Measurements from ENCODE around the gene SCUBE1.

The SCUBE1 gene

GRCh38 chr22:43325176-43325575 lies 18.0 kb downstream of the SCUBE1 start:
- DNase-seq: no peak

GRCh38 chr22:43320943-43321900 lies 21.9 kb downstream of the SCUBE1 start:
- no peak for DNase-seq

DNA sequence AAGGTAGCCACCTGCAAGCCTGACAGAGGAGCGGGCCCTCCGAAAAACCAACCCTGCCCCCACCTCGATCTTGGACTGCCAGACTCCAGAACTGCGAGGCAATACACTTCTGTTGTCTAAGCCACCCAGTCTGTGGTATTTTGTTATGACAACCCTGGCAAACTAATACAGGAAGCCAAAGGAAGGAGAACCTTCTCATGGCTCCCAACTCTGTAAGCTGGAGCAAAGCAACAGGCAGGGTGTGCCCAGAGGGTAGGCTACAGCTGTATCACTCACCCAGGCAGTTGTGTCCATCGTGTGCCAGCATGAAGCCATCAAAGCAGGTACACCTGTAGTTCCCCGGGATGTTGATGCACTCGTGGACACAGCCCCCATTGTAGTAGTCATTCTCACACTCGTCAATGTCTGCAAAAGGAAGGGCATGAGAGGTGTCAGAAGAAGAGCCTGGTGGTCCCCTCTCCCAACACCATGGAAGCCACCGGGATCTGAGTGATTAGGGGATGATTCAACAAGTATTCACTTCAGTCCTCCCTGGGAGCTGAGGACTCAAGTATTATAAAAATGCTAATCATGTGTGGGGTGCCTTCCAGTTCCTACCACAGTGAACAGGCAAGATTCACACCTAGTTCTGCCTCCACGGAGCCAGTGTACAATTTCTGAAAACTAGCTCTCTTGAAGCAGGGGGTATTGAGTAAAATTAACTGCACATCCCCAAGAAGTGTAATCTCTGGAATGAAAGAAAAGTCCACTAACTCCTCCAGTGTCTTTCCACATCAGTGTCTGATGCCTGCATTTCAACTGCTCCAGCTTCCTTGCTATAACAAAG lies 23.3 kb downstream of the SCUBE1 start:
- no peak for DNase-seq

DNA sequence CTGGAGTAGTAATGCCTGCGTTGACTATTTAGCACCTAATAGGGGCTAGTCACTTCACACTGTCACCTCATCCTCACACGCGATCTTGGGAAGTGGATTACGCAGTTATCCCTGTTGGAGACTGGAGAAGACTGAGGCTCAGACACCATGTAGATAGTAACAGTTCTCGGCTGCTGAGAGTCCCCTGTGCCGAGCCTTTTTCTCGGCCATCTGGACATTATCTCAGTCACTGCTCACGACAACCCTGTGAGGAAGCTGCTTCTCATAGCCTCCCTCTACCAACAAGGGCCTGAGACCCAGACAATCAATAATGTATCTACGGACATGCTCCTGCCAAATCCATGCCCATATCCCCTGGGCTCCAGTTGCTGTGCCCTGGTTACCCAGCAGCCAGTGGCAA lies 25.9 kb downstream of the SCUBE1 start:
- no peak for DNase-seq

DNA sequence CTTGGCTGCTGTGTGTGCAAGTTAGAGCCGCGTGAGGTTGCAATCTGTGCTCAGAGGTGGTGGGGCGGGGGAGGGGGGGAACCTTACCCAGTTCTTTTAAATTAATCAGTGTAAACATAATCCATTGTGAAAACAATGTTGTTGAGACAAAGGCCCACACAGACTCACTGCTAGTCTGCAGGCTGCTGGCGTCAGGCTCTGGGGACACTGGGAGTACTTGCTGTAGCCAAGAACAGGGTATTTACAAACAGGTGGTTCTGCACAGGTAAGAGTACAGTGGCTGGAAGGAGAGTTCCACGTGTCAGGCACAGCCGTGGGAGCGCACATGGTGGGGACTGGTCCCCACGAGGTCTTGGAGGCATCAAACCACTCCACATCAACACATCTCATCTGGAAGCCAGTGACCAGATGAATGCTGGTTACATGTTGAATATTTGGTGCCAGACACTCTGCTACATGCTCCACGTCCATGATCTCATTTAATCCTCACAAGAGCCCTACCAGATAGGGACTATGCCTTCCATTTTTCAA lies 27.4 kb downstream of the SCUBE1 start:
- no peak for DNase-seq

DNA sequence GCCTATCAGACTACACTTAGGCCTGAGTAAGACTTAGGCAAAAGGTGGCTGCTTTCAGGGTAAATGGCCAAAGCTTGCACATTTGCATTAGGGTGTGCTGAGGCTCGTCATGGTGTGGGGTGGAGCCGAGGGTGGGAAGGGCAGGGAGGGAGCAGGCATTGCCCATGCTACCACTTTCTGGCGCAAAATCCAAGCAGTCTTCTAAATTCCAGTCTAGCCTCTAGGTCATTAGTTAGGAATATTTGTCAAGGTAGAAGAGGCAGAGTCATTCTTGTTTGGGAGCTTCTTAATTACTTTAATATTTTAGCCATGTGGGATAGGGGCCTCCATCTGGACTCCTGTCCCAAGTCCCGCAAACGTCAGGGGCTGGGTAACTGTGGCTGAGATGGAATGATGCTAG lies 28.6 kb downstream of the SCUBE1 start:
- no peak for DNase-seq

DNA sequence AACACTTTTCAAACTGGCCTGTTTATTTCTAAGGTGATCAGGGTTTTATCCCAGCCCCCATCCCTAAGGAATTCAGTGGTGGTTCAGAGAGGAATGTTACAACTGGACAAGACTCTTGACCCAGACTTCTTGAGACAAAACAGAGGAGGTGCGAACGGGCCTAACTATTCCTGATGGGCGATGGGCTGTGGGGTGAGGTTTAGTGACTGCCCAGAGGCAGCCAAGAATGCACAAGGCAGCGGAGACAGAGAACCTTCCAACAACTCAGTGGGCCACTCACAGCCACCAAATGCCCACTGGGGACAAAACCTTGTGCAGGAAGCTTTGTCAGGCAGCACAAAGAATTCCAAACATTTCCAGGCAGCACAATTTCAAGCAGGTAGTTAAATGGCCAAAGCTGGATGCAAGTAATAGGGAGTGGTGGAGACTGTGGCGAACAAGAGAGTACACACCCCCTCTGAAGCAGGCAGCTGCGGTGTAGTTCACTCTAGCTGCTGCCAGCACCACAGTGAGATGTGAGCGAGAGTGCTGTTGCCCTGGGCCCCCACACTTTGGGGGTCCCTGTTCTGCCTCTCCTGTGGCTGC lies 29.2 kb downstream of the SCUBE1 start:
- DNase-seq: no peak

GRCh38 chr22:43313244-43313889 lies 29.8 kb downstream of the SCUBE1 start:
- DNase-seq: no peak

DNA sequence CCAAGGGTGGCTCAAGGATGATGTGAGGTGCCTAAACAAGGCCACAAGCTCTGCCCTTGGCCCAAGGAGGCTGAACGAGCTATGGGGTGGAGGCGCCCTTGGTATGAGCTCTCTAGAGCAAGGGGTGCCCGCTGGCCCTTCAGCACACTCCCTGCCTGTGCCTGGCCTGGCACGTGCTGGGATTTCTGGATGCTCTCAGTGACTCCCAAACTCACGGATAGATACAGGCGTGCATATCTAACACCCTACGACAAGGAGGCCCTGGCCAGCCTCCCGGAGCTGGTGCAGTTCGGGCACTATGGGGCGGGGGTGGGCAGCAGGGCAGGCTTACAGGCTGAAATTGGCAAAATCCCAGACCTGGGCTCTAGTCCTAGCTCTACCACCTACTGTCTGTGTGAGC lies 30.6 kb downstream of the SCUBE1 start:
- no peak for DNase-seq

GRCh38 chr22:43310798-43311197 lies 32.4 kb downstream of the SCUBE1 start:
- no peak for DNase-seq

DNA sequence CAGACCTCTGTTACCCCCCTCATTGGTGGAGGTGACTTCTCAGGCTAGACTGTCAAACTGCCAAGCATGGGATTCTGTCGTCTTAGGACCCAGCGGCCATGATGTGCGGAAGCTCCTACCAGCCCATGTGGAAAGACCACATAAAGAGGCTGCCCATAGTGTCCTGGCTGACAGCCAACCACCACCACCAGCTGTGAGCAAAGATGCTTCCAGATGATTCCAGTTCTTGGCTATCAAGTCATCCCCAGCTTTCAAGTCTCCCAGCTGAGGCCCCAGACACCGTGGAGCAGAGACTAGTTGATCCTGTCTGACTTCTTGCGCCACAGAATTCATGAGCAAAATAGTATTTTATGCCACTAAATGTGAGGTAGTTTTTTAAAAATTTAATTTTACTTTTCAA lies 32.9 kb downstream of the SCUBE1 start:
- DNase-seq: no peak

DNA sequence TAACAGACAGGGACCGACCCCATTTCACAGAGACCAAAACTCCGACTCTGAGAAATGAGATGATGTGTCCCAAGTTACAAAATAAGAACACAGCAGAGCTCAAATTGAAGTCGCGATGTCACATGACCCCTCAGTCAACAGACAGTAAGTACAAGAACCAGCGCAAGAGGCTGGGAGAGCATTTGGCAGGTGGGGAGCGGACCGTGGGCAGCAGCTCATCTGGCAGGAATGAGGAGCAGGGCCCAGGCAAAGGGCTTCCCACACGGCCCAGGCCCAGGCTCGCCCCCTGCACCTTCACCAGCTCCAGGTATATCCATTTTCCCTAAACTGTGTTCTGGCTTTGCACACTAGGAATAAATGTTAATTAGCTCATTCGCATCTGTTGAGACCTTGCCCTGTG lies 34.3 kb downstream of the SCUBE1 start:
- no peak for DNase-seq

- no peak for DNase-seq
These were observed 34.9 kb downstream of the SCUBE1 start for GRCh38 chr22:43308060-43308830.

DNA sequence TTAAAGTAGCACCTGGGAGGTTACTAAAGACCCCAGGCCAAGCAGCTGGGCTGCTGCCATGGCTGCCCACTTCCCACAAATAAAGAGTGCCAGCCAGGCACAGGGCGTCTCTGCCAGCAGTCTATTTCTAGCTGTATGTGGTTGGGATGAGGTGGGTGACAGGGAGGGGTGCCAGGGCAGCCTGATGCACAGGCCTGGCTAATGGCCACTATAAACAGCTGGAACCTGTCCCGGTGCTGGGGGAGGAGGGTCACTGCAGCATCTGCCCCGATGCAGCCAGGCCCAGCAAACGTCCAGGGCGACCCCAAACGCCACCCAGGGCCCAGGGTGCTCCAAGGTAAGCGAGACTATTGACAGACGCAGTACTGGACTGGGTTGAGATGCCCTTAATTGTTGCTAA lies 37.4 kb downstream of the SCUBE1 start:
- no peak for DNase-seq

- DNase-seq: no peak
These were observed 38.2 kb downstream of the SCUBE1 start for GRCh38 chr22:43304831-43305590.

DNA sequence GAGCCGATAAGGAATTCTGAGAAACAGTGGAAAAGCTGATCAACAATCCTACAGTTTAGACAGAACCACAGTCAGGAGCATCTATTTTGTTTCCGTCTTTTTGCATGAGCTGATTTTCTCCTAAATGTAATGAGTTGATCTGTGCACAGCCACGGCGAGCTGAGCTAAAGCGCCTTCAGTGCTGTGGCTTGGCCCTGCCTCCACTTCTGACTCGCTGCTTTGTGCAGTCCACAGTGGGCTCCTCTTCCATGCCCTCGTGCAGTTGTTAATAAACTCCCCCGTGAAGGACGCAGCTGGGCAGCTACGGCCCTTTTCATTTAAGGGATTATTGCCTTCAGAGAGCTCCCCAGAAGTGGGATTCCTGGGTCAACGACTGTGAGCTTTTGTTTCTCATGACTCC lies 39.4 kb downstream of the SCUBE1 start:
- no peak for DNase-seq

- DNase-seq: no peak
These were observed 40.0 kb downstream of the SCUBE1 start for GRCh38 chr22:43303166-43303565.

DNA sequence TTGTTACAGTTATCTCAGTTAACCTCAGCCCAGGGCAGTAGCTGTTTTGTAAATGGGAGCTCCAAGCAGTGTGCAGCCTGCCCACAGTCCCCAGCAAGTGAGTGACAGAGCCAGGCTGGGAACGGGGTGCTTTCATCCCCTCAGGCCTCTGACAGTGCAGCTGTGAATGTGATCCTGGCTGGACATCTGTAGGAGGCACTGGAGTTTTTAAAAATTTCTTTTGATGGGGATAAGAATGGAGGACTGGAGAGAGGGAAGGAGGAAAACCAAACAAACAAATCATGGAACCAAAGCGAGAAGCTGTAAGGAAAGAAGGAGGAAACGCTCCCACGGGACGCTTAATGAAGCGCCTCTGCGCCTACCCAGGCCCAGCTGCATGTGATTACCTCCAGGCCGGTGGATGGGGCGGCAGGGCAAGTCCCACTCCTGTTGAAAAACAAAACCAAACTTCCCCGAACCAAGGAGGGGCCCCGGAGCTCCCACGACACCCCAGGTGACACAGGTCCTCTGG lies 40.6 kb downstream of the SCUBE1 start:
- no peak for DNase-seq

GRCh38 chr22:43301866-43302265 lies 41.3 kb downstream of the SCUBE1 start:
- DNase-seq: no peak

DNA sequence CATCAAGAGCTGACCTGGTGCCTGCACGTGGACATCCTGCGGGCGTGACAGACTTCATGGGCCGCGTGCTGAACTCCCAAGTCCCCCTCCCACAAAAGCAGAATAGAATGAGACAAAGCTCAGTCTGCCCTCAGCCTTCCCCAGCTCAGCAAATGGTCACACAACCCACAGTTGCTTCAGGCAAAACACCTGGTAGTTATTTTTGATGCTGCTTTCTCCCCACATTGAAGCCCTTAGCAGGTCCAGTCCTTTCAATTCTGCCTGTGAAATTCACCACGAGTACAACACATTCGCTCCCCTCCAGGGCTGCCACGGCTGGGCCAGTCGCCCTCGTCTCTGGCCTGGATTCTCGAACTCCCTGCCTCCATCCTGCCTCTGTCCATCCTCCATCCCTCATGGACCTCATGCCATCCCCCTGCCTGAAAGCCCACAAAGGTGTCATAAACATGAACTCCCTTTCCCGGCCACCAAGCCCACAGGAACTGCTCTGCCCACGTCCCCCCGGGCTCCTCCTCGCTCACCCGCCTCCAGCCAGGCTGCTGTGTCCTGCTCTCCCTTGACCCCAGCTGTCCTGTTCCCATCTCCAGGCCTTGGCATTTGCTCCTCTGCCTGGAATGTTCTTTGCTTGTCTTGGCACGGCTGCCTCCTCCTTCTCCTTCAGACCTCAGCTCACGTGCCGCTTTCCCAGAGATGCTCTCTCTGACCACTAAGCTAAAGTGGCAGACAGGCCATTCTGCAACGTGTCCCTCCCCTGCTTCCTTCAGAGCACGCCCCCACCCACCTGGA lies 42.1 kb downstream of the SCUBE1 start:
- DNase-seq: no peak

Data from activated gamma-delta T cell treated with Interleukin-2 at 50 U/mL for 16 hours (primary cell).